ENCODE results near the gene SELENOW. TPM values are rescaled to one million over a fixed set of nuclear protein-coding genes. Genes with fewer than 3 reads are reported as not detected.
A peak's percentile ranks its signal among the peaks of the same experiment; 100 is the strongest.

SELENOW gene
- 113 to 127 TPM (median 117 TPM) in 3 replicates for total RNA-seq

GRCh38 chr19:47778049-47778953 is at the start of gene SELENOW:
Gene SELENOW, plus strand, starts transcription at chr19:47778703. Its CDS starts 83 bp downstream, at chr19:47778786.
- peak within 1 kb of the TSS; percentile 92 for H3K27ac Mint-ChIP-seq
- no peaks in the 10 kb centered on the region for H3K9me3 Mint-ChIP-seq
- peak within 1 kb of the TSS; percentile 91 for H3K4me3 Mint-ChIP-seq
- H3K27me3 Mint-ChIP-seq (ENCODE audit: low read depth) = no peaks in the 10 kb centered on the region
- DNase-seq (ENCODE audit: low spot score in 2 of 2, unreplicated experiment in 2 of 2) = peak; percentile 68 to 86
- peaks cover 12% of the 10 kb centered on the region for H3K36me3 Mint-ChIP-seq
- H3K4me1 Mint-ChIP-seq = peaks cover 18% of the 10 kb centered on the region
- no peak for TF ChIP-seq CTCF (IDR thresholded peaks at IDR 0.05; ENCODE audit: unreplicated experiment)

- TF ChIP-seq CTCF (IDR thresholded peaks at IDR 0.05; ENCODE audit: unreplicated experiment) = no peak
- peak overlapping the region; percentile 94 for H3K27ac Mint-ChIP-seq
- no peaks in the 10 kb centered on the region for H3K27me3 Mint-ChIP-seq (ENCODE audit: low read depth)
- peak overlapping the region; percentile 66 for H3K4me3 Mint-ChIP-seq
- DNase-seq (ENCODE audit: low spot score in 2 of 2, unreplicated experiment in 2 of 2) = peak in 1 of 2 experiments; percentile 51
- peaks cover 23% of the 10 kb centered on the region for H3K36me3 Mint-ChIP-seq
- peaks cover 13% of the 10 kb centered on the region for H3K4me1 Mint-ChIP-seq
- H3K9me3 Mint-ChIP-seq = peaks cover 3% of the 10 kb centered on the region
These were observed 49.1 kb upstream of the SELENOW start for GRCh38 chr19:47729468-47729798.

GRCh38 chr19:47729799-47730520 is 48.5 kb upstream of the SELENOW start:
- Mint-ChIP-seq H3K27me3 (ENCODE audit: low read depth) (no peaks in the 10 kb centered on the region), H3K36me3 (peaks cover 22% of the 10 kb centered on the region), H3K9me3 (peaks cover 3% of the 10 kb centered on the region), H3K4me1 (peaks cover 13% of the 10 kb centered on the region), H3K27ac (peak overlapping the region; percentile 94), H3K4me3 (peak overlapping the region; percentile 66)
- TF ChIP-seq CTCF (IDR thresholded peaks at IDR 0.05; ENCODE audit: unreplicated experiment) = no peak
- DNase-seq (ENCODE audit: low spot score in 2 of 2, unreplicated experiment in 2 of 2) = peak in 1 of 2 experiments; percentile 66

GRCh38 chr19:47730521-47730889 is 48.0 kb upstream of the SELENOW start:
- no peak for TF ChIP-seq CTCF (IDR thresholded peaks at IDR 0.05; ENCODE audit: unreplicated experiment)
- H3K9me3 Mint-ChIP-seq = peaks cover 3% of the 10 kb centered on the region
- H3K4me1 Mint-ChIP-seq = peaks cover 13% of the 10 kb centered on the region
- peak overlapping the region; percentile 66 for H3K4me3 Mint-ChIP-seq
- peaks cover 21% of the 10 kb centered on the region for H3K36me3 Mint-ChIP-seq
- no peak for DNase-seq (ENCODE audit: low spot score in 2 of 2, unreplicated experiment in 2 of 2)
- H3K27me3 Mint-ChIP-seq (ENCODE audit: low read depth) = no peaks in the 10 kb centered on the region
- peak overlapping the region; percentile 79 for H3K27ac Mint-ChIP-seq

GRCh38 chr19:47730910-47731309 is 47.6 kb upstream of the SELENOW start:
- Mint-ChIP-seq H3K4me1 (peaks cover 13% of the 10 kb centered on the region), H3K9me3 (peaks cover 3% of the 10 kb centered on the region), H3K4me3 (no peak overlapping the region), H3K27me3 (ENCODE audit: low read depth) (no peaks in the 10 kb centered on the region), H3K36me3 (peaks cover 21% of the 10 kb centered on the region), H3K27ac (peak overlapping the region; percentile 18)
- no peak for DNase-seq (ENCODE audit: low spot score in 2 of 2, unreplicated experiment in 2 of 2)
- TF ChIP-seq CTCF (IDR thresholded peaks at IDR 0.05; ENCODE audit: unreplicated experiment) = no peak
